HG03457 (cell line): ENCODE data around the gene PIRT.

Experiments used
- ATAC-seq: cut with Tn5 transposase; IDR thresholded peaks from one replicate; pipeline ENCODE4 v1.9.1; 2021; ENCODE audit warnings: moderate number of reproducible peaks; ENCODE audit not compliant: unreplicated experiment

Gene PIRT

DNA sequence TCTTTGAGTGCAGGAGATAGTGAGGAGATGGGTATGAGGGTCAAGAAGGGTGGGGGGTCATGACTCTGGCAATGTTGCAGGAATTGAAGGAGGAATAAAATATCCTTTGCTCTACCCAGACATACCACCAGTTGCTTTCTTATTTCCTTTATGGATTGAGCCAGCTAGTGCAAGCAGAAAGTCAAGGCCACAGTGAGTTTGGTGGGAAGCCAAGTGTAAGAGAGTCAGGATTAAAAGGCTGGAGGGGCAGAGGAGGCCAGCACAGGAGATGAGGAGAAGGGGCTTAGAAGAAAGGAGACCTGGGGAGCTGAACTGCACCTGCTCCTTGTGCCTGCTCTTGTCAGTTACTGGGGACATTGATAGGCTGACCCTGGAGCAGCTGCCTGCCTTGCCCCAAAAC lies 16.1 kb downstream of the PIRT start:
- no peak for ATAC-seq

DNA sequence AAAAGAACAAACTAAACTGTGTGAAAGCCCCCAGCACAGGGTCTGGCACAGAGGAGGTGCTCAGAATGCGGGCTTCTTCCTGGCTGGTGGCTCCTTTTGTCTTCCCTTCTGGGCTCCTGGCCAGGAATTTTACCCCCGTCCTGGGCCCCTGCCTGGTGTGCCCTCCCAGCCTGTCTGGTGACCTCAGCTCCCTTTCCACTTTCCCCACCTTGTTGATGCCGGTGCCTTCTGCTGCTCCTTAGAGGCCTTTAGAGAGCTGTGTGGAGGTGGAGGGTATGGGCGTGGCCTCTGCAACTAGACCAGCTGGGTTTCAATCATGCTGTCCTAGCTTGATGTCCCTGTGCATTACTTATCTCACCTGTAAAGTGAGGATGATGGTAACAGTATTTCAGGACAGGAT lies 16.8 kb downstream of the PIRT start:
- ATAC-seq, result no peak

DNA sequence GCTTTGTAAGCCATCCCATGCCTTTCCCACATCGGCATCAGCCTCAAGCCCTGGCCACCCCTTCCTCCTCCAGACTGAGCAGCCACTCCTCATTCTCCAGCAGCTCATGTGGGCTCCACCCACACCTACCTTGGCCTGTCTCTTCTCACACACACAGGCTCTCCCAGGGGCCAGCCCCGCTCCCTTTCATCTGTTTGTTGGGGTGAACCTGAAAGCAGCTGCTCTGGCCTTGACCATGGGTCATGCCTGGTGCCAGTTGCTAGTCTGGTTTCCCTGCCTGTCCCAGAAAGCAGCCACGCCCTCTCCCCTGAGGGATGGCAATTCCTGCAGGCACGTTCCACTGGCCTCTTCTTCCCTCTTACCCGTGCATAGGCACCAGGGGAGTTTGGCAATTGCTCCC lies 22.6 kb downstream of the PIRT start:
- no peak for ATAC-seq

DNA sequence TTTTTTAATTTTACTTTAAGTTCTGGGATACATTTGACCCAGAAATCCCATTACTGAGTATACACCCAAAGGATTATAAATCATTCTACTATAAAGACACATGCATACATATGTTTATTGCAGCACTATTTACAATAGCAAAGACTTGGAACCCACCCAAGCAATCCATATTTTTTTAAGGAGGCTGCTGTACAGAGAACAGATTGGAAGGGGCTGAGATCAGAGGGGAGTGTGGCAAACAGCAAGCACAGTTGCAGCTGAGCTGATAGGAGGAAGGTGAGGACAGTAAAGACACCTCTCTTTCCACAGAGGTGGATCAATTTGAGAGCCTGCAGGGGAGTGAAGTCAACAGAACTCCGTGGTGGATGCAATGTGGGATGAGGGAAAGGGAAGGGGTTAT lies 23.8 kb downstream of the PIRT start:
- no peak for ATAC-seq

DNA sequence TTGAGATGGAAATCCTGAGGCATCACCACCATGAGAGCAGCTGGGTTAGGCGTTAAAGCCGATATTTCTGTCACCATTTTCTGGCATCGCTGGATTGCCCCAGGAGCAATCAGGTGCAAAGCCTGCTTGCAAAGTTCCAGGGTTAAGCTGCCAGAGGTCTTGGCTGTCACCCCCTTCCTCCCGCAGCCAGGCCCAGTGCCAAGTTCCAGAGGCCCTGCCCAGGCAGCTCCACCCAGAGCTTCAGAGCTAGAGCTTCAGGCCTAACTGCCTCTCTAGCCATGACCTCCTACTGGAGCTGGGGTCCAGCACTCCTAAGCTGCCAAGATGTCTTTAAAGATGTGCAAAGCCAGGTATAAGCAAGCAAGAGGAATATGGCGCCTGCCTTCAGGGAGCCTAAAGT lies 25.2 kb downstream of the PIRT start:
- ATAC-seq, result no peak

DNA sequence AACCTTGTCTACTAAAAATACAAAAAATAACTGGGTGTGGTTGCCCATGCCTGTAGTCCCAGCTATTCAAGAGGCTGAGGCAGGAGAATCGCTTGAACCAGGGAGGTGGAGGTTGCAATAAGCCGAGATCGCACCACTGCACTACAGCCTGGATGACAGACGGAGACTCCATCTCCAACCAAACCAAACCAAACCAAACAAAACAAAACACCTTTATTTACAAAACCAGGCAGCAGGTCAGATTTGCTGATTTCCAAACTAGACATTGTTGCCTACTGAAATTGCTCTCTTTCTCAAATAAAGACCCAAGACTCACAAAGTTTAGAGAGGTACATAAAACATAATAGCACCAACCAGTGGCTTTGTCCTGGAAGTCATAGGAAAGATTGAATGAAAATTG lies 28.3 kb downstream of the PIRT start:
- ATAC-seq, result no peak

DNA sequence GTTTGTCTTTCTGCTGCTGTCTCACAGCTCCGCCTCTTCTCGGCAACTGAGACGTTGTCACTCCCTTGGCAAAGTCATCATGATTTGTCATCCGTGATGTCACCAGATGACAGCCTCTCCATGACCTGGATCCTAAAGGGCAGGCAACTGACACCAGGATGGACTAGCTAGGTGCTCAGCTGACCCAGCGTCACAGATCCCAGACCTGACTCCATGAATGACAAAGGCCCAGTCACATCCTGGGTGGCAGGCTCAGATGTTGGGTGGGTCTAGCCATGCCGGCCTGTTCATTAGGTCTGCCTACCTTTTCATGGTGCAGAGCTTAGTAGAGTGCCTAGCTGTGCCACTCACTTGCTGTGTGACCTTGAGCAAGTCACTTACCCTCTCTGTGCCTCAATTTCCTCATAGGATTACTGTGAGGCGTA lies 30.2 kb downstream of the PIRT start:
- no peak for ATAC-seq

DNA sequence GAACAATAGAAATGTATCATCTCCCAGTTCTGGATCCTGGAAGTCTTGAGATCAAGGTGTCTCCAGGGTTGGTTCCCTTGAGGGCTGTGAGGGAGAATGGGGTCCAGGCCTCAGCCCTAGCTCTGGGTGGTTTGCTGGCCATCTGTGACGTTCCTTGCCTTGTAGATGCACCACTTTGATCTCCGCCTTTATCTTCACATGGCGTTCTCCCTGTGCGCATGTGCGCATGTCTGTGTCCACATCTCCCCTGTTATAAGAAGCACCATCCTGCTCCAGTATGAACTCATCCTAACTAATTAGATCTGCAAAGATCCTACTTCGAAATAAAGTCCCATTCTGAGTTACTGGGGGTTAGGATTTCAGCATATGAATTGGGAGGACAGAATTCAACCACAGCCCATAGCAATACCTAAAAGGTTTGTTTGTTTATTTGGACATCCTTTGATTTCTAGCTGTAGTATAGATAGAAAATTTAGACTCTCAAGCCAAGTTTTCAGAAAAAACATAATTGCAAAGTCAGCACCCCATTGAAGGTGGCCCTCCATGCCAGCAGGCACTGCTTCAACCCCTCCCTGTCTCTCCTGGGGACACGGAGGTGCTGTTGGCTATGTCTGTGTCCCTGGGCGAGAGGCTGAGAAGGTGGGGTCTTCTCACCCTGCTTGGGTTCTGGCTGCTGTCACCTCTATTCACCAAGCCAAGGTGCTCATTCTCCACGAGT lies 31.2 kb downstream of the PIRT start:
- no peak for ATAC-seq

DNA sequence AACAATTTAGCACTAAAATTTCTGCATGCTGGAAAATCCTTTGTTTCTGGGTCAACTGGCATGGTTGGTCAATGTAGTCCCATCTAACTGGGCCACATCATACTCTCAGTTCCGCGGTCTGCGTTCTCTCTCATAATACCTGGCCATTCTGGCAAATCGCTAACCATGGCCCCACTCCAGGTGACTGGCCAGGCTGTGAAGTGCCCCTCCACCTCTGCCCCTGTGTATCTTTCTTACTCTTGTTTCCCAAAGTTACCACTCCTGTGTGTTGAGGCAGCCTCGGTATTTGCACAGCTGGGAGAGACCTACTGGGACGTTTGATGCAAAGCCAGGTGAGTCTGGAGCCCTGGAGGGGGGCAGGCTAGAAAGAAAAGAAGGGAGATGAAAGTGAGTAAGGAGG lies 32.0 kb downstream of the PIRT start:
- no peak for ATAC-seq

DNA sequence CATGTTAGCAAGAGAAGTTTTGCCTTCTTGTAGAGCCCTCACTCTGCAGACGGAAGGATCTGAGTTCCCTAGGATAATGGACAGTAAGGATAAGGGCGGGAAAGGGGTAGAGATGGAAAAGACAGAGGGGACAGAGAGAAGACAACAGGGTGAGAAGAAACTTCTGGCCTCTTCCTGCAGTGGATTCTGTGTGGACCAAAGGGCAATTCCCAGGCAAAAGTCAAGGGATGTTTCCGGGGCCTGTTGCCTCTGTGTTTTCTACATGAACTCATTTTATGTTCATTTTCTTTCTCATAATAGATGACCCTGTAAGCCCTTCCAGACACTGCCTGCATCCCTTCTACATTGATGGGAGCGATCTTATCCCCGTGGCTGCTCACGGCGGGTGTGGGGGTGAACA lies 33.3 kb downstream of the PIRT start:
- ATAC-seq, result no peak

DNA sequence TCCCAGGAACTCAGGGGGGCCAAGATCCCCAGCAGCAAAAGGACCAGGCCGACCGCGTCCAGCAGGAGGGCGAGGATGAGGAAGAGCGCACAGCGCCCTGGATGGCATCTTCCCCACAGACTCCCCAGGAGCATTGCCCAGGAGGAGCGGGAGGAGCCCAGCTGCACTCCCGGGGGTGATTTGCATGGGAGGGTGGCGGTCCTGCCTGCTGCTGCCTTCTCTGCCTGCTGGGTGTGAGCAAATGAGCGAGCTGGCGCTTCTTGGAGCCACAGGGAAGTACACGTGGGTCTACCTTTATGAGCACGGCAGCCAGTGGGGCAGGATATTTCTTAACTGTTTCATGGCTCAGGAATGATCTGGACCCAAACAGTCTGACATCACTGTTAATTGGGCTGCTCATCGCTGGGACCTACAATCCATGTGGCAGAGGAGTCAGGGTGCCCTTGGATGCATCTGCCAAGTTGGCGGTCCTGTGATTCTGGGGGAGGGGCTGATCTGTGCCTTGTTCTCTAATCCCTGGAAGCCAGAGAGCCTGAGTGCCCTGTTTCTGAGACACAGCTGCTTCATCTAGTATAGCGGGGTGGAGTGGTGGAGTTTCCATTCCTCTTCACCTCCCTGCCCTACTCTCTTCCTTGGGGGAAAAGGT lies 33.9 kb downstream of the PIRT start, which contains the start of gene TMEM238L:
Gene TMEM238L (minus strand): TSS at position 270 of the 646 bp plus-strand sequence. CDS start 136 bp downstream, at position 134.
- ATAC-seq, result no peak

DNA sequence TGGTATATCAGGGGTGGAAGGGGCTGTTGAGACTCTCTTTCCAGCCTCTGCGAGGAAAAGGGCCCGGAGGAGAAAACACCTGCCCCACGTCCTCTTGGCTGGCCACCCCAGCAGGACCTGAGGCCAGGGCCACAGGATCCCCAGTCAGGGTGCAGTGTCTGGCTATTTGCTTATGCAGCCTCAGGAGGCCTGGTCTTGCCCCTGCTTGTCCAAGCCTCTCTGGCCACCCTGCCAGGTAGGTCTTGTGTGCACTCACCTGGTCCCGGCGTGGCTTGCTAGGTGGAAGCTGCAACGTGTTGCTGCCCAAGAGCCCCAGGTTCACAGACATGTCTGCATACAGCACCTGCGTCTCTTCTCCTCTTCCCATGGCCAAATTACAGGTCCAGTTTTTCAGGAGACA lies 34.5 kb downstream of the PIRT start:
- no peak for ATAC-seq

DNA sequence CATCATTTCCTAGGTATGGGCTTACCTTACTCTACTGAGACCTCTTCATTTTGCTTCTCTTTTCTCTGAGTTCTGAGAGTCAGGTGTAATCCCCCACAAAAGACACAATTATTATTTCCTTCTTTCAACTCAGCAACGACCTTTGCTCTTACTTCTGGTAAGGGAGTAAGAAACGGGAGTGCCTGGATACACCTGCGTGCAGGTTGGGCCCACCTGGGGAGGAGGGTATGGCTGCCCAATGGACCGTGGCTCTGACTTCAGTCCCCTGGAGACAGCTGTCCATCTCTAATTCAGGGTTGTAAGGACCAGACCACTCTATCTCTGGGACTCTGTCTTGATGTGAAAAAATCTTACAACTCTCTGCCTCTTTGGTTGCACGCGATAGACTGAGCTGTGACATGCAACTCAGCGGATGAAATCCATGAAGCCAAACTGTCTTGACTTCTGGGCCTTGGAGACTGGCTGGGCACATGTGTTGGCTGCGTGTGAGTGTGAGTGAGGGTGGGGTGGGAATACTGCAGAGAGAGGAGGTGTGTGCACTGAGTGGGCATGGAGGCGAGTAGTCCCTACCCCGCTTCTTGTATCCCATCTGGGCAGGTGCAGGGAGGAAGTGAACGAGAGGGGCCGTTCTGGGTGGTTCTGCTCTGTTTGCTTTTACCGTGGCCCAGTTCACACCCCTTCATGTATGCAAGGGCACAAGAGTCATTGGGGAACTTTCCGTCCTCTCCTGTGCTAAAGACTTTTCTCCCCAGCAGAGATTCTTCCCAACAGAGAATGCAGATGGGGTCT lies 35.2 kb downstream of the PIRT start:
- ATAC-seq, result no peak

DNA sequence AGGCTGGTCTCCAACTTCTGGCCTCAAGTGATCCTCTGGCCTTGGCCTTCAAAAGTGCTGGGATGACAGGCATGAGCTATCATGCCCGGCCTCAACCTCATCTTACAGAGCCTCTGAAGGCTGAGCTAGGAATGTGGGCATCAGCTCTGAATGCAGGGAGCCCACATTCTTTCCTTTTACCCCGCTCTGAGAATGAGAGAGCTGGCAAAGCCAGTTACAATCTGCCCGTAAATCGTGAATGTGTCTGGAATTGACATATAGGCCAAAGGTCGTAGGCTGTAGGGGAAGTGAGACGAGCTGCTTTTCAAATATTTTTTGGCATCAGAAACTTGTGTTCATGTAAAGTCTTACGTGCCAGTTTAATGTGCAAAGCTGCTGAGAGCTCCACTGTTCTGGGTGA lies 38.5 kb downstream of the PIRT start:
- ATAC-seq, result no peak

DNA sequence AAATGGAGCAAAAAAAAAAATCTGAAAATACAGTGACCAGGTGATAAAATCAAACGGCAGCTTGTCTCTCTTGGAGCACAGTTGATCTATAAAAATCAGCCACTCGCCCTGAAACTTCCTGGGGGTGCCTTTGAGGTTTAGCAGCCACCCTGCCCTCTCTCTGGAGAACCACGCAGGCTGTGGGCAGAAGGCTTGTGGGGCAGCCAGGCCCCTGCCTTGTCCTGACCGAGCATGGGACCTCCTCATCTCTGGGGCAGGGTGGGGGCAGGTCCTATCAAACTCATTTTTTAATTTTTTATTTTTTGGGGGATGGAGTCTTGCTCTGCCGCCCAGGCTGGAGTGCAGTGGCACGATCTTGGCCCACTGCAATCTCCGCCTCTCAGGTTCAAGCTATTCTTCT lies 39.0 kb downstream of the PIRT start:
- no peak for ATAC-seq

DNA sequence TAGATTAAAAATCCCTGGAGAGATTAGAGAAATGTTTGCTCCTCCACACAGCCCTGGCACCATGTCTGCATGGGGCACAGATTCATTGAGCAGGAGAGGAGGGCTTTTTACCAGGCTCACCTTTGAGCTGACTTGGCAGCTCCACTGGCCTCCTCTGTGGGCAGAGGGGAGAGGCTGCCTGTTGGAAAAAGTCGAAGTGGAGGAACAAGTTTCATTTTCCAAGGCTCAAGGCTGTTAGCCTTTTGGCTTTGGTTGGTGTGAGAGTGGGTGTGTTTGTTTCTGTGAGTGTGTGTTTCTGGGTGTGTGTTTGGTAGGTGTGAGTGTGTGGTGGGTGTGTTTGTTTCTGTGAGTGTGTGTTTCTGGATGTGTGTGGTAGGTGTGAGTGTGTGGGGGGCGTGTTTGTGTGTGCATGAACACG lies 39.5 kb downstream of the PIRT start:
- no peak for ATAC-seq

DNA sequence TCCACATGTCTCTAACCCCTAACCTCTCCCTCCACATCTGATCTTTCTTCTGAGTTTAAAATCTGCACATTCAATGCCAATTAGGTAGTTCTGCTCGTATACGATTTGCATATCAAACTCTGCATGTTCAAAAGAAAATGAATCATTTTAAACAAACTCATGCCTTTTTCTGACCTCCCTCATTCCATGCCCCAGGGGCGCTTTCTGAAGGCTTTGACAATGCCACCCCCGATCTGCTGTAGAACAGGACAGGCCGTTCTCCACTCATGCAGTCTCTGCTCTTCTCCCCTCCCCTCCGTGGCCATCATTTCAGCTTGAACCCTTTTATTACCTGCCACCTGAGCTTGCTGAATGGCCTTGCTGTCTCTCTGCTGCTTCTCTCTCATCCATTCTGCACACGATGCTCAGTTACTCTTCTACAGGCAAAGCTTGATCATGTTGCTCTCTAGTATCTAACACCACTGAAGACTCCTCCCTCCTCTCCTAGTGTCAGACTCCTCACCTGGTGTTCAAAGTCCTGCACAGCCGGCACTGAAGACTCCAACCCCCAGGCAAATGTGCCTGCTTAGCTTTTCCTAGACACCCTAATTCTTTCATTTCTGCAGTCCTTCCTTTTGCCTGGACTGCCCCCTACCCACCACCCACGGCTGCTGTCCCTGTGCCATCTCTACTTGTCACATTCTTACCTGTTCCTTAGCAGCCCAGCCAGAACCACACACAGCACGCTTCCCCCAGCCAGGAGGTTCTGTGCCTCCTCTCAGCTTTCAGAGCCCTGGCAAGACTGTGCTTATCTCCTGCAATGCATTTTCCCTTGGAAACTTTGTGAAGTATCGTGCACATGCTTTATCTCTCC lies 40.2 kb downstream of the PIRT start:
- ATAC-seq, result no peak

DNA sequence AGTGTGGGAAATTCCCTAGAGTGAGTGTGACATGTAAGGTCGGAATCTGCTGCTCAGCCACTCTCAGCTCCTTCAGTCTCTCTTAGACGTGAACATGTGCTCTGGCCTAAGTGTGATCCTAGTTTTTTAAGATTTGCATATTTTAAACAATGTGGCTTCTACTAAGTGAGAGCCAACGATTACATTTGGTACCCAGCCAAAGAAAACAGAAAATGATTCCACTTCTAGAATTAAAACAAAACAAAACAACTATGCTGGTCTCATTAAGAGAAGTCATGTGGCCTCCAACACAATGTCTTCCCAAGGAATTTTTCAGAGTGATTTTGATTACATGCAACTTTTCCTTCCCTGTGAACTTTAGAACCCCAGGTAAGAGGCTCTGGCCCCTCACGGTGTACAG lies 44.1 kb downstream of the PIRT start:
- no peak for ATAC-seq

DNA sequence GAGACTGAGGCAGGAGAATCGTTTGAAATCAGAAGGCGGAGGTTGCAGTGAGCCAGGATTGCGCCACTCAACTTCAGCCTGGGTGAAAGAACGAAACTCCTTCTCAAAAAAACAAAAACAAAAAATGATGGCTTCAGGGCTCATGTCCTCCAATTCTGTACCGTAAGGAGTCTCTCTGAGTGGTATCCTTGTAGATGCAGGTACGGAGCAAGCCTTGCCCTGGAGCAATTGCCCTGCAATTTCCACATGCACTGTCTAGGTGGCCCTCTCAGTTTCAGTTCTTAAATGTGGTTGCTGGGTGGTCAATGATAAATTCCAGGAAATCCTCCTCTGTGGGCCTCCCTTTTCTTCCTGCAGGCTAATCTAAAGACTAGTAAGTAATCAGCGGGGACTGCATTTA lies 44.6 kb downstream of the PIRT start:
- ATAC-seq, result no peak

DNA sequence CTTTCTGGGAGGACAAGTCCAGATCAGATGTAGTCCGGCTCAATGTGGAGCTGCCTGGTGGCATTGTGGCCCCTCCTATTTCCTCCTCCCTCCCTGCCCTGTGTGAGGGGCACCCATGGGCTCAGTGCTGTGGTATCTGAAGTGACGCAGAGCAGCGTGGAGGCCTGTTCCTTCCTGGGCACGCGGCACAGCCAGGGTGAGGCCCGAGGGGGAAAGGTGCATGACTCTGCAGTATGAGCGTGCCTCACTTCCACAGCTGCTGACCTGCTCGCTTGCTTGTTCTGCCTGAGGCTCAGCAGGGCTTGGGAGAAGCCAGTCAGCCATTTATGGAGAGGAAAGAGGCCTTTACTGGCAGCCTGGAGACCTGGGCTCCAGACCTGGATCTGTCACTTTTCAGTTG lies 45.7 kb downstream of the PIRT start:
- ATAC-seq, result no peak
